Tongue (tissue), 2 donors: ENCODE data around the gene CD38. TPM values are rescaled to one million over a fixed set of nuclear protein-coding genes. Genes with fewer than 3 reads are reported as not detected.
A peak's percentile ranks its signal among the peaks of the same experiment; 100 is the strongest.

Experiments
- DNase-seq: peaks from one replicate; pipeline ENCODE4 v3.0.0-alpha.2; 2015
- total RNA-seq: library from RNA; depleted of rRNA; stranded (reverse); fragments of >200 nt; gene quantifications from one replicate; pipeline ENCODE4 v1.2.3, GENCODE V29; 2014

CD38 gene
- total RNA-seq, 1 donor from 2014 or later: 4.4 TPM

- DNase-seq: no peak
These were observed 90.0 kb downstream of the CD38 start for GRCh38 chr4:15868111-15868510.

GRCh38 chr4:15868826-15869413 lies 90.8 kb downstream of the CD38 start:
- DNase-seq: no peak

GRCh38 chr4:15870079-15870478 lies 92.0 kb downstream of the CD38 start:
- no peak for DNase-seq

GRCh38 chr4:15870921-15871664 lies 93.0 kb downstream of the CD38 start:
- DNase-seq: no peak

- DNase-seq: no peak
These were observed 95.0 kb downstream of the CD38 start for GRCh38 chr4:15873117-15873516.

GRCh38 chr4:15874671-15875070 lies 96.5 kb downstream of the CD38 start:
- DNase-seq: no peak

- no peak for DNase-seq
These were observed 97.7 kb downstream of the CD38 start for GRCh38 chr4:15875663-15876460.

GRCh38 chr4:15878011-15878410 lies 99.9 kb downstream of the CD38 start:
- DNase-seq: no peak

- DNase-seq: peak; percentile 7
These were observed 103.7 kb downstream of the CD38 start for GRCh38 chr4:15881820-15882219.

- peak; percentile 88 for DNase-seq
These were observed 104.6 kb downstream of the CD38 start for GRCh38 chr4:15882675-15883086.

- no peak for DNase-seq
These were observed 105.6 kb downstream of the CD38 start for GRCh38 chr4:15883610-15884243.

- DNase-seq: no peak
These were observed 106.5 kb downstream of the CD38 start for GRCh38 chr4:15884666-15885065.

- no peak for DNase-seq
These were observed 107.3 kb downstream of the CD38 start for GRCh38 chr4:15885422-15885821.

GRCh38 chr4:15888515-15888914 lies 110.4 kb downstream of the CD38 start:
- DNase-seq: no peak

- DNase-seq: no peak
These were observed 112.2 kb downstream of the CD38 start for GRCh38 chr4:15890246-15890829.

GRCh38 chr4:15891312-15891711 lies 113.2 kb downstream of the CD38 start:
- no peak for DNase-seq

- DNase-seq: peak; percentile 31
These were observed 115.8 kb downstream of the CD38 start for GRCh38 chr4:15893962-15894361.

- DNase-seq: no peak
These were observed 116.3 kb downstream of the CD38 start for GRCh38 chr4:15894393-15894792.

- peak; percentile 32 for DNase-seq
These were observed 117.1 kb downstream of the CD38 start for GRCh38 chr4:15894921-15895916.

GRCh38 chr4:15897577-15897976 lies 119.4 kb downstream of the CD38 start:
- DNase-seq: no peak

- no peak for DNase-seq
These were observed 120.8 kb downstream of the CD38 start for GRCh38 chr4:15898902-15899301.
